Measurements from ENCODE around the gene AP1G2. TPM values are rescaled to one million over a fixed set of nuclear protein-coding genes. Genes with fewer than 3 reads are reported as not detected.

AP1G2 gene
- polyA plus RNA-seq, 1 of the 3 experiments (the other 2 are of a cell fraction): 88.3 TPM

GRCh38 chr14:23520899-23521533 is 46.6 kb downstream of the AP1G2 start (continued):
- TF ChIP-seq JUND (IDR thresholded peaks at IDR 0.05) (no peak), USF2 (IDR thresholded peaks at IDR 0.05; ENCODE audit: borderline replicate concordance, low read depth, low read length) (no peak), EP300 (IDR thresholded peaks at IDR 0.05; ENCODE audit: borderline replicate concordance in 1 of 2, low read depth in 1 of 2, low read length in 1 of 2) (no peak)

GRCh38 chr14:23518709-23519108 is 48.9 kb downstream of the AP1G2 start:
- no peaks in the 10 kb centered on the region for H3K36me3 ChIP-seq (replicated peaks in 1 of 2; ENCODE audit: control insufficient read depth in 1 of 2, insufficient read depth in 2 of 2, low read length in 1 of 2)
- H3K9me3 ChIP-seq: no peaks in the 10 kb centered on the region
- no peak overlapping the region for H3K4me3 ChIP-seq (ENCODE audit: low read depth in 2 of 2, low read length in 1 of 2)
- 94% methylated on average over 2 of the region's 4 CpGs for WGBS (ENCODE audit: low lambda C conversion rate)
- DNase-seq: no peak
- H3F3A ChIP-seq (replicated peaks; ENCODE audit: insufficient read depth): no peaks in the 10 kb centered on the region
- H3K27me3 ChIP-seq (ENCODE audit: insufficient read depth): no peaks in the 10 kb centered on the region
- ChIA-PET CTCF (interaction anchor here (1.0 to 1.5 kb wide), 2 partner anchors 38 to 40 kb away, joined by 5 to 8 read pairs; no protein-coding TSS in a partner anchor), POLR2A (interaction anchor here (1.4 kb wide), 1 partner anchor 12 kb away, joined by 3 read pairs; no protein-coding TSS in a partner anchor)
- H3K9ac ChIP-seq: no peak overlapping the region
- H2AFZ ChIP-seq (ENCODE audit: low read depth): no peak overlapping the region
- no peak for TF ChIP-seq FOSL2 (IDR thresholded peaks at IDR 0.05; ENCODE audit: borderline replicate concordance, low read depth)
- TF ChIP-seq NFIC (IDR thresholded peaks at IDR 0.05; ENCODE audit: borderline replicate concordance): no peak
- TF ChIP-seq USF2 (IDR thresholded peaks at IDR 0.05; ENCODE audit: borderline replicate concordance, low read depth, low read length): no peak
- no peak for TF ChIP-seq CHD2 (IDR thresholded peaks at IDR 0.05; ENCODE audit: low read length, partially characterized antibody)
- TF ChIP-seq PBX3 (IDR thresholded peaks at IDR 0.05): no peak
- TF ChIP-seq GATA2 (CRISPR knock-in tag; IDR thresholded peaks at IDR 0.05): no peak
- no peak for TF ChIP-seq RXRA (IDR thresholded peaks at IDR 0.05; ENCODE audit: borderline replicate concordance, low read depth)
- no peak for TF ChIP-seq USF1 (IDR thresholded peaks at IDR 0.05; ENCODE audit: borderline replicate concordance, low read depth)
- no peak for TF ChIP-seq FOXJ3 (CRISPR knock-in tag; IDR thresholded peaks at IDR 0.05)
- TF ChIP-seq RFX5 (IDR thresholded peaks at IDR 0.05; ENCODE audit: low read length): no peak
- no peak for TF ChIP-seq JUND (IDR thresholded peaks at IDR 0.05)
- no peak for TF ChIP-seq POLR2AphosphoS5 (IDR thresholded peaks at IDR 0.05; ENCODE audit: low read depth, low read length)
- H4K20me1 ChIP-seq (ENCODE audit: insufficient read depth): no peaks in the 10 kb centered on the region
- no peaks in the 10 kb centered on the region for H3K9me2 ChIP-seq
- no peak overlapping the region for H3K27ac ChIP-seq (ENCODE audit: low read depth in 2 of 2, low read length in 1 of 2)
- no peaks in the 10 kb centered on the region for H3K79me2 ChIP-seq (ENCODE audit: insufficient read depth)
- H3K4me1 ChIP-seq (ENCODE audit: control insufficient read depth in 1 of 2, insufficient read depth in 2 of 2, low read depth in 1 of 2, low read length in 1 of 2): peaks cover 0 to 12% of the 10 kb centered on the region in 2 experiments; a peak in 1 of 4 replicates
- H3K4me2 ChIP-seq: no peak overlapping the region
